ENCODE data around the gene SYT7.
"Not testable (repeated sequence)": the region's sequence is repeated elsewhere in the genome, so short reads cannot be mapped to it uniquely, and the experiment has no call there.

SYT7 gene

DNA sequence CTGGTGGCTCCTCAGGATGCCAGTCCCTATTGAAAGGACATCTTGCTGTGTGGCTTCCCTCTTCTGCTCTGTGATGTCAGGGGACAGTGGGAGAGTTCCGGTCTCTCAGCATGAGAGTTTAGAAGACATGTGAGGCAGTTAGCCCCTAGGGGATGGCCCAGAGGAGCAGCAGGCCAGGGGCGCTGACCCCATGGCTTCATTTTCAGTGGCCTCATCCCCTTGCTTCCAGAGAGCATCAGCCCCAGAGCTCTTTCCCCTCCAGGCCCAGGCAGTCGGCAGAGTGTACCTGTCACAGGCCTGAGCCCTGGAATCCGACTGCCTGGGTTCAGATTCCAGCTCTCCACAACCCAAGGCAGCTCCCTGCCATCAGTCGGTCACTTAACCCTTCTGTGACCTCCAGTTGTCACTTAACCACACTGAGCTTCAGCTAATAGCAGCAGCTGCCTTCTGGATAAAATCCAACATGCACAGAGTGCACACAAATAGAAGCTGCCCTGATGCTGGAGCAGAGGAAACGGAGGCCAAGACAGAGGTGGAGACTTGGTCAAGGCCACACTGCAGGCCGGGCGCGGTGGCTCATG, 86.4 kb downstream of the SYT7 start:
- no peak for DNase-seq

DNA sequence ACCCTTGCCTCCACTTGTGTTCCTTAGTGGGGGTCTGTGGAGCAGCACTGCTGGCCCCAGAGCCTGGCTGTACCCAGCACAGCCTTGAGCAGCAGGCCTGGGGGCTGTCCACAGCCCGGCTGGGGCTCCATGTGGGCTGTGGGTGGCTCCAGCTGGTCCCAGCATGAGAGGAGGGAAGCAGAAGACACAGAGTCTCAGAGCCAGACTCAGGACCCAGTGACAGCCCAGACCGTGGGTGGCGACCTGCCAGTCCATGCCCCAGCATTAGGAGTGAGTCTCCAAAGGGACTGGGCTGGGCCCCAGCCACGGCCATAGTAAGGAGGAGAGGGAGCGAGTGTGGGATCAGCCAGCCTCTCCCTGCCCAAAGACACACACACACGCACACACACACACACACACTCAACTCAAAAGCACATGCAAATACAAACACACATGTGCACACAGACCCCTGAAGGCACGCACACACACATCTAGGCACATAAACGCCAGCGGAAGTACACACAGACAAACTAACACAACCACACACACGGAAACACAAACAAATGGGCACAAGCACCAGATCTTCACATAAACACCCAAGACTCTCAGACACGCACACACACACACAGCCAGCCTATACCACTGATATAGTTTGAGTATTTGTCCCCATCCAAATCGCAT, 89.0 kb downstream of the SYT7 start:
- no peak for DNase-seq

DNA sequence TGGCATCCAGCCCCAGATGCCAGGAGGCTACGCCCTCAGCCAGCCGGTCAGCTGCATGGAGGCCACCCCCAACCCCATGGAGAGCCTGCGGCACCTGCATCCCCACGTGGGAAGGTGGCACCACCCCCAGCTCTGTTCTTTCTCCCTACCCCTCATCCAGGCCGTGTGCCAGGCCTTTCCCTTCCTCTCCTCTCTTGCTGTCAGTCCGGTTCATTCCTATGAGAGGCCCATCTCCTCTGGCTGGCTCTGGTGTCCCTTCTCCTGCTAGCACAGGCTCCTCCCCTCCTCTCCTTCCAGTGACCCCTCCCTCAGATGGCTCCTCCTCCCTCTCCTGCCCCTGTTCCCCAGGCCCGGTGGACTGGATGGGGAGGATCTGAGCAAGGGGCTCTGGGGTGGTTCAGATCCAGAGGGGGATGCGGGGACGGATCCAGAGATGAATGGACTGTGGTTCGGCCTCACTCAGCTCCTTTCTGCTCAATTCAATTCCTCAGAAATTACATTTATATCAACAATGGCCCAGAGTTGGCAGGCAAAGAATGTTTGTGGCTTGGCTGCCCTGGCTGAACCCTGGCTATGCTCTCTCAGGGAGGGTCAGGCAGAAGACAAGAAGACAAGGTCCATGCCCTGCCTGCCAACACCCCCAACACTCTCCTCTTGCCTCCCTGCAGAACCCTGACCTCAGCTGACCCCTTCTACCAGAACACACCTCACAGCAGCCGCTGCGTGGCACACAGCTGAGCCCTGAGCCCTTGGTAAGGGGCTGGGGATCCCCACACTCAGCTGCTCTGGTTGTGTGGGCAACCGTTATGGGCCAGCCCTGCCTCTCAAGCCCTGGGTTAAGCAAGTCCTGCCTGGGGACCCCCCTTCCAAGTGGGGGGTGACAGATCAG, 90.8 kb downstream of the SYT7 start:
- no peak for DNase-seq

DNA sequence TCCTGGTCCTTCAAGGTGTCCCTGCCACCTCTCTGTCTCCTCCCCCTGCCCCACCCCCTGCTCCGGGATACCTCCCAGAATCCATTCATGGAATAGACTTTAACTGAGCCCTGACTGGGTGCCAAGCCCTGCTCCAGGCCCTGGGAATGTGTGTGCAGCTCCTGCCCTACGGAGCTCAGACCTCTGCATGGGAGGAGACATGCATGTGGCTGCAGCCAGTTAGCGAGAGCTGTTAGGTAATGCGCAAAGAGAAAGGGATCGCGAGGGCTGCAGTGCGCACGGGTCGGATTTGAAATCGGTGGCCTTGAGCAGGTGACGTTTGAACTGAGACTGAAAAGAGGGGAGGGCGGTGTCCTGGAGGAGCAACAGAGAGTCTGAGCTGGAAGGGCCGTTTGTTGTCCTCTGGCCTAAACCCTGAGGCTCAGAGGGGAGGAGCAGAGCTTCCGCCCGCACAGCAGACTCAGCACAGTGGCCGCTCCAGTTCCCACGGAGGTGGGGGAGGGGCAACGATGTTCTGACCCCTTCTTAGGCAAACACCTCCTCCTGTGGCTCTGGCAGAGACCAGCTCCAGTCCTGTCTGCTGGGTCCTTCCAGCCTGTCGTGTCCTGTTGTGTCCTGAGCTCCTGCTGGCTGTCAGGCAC, 92.1 kb downstream of the SYT7 start:
- no peak for DNase-seq

DNA sequence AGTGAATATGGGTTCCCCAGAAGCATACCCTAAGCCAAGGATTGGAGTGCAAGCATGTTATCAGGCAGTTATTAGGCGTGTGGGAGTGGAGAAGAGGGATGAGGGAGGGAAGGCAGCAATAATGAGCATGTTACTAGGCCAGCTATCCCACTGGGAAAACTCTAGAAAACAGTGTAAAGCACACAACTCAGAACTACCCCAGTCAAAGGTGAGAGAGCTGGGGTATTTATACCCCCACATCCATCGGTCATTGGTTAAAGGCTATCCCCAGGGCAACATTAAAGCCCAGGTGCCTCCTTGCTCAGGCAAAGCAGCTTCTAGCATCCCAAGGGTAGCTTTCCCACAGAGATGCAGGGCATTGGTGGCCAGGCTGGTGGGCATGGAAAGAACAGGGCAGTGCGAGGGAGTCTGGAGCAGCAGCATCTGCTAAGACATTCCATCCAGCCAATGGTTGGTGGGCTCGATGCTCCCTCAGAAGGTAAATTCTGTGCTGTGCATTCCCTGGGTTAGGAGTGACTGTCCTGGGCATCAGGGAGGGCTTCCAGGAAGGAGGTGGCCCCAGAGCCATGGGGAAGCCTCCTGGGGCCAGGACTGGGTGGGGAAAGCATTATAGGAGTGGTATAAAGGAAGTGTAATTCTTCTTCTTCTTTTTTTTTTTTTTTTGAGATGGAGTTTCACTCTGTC, 93.4 kb downstream of the SYT7 start:
- no peak for DNase-seq

DNA sequence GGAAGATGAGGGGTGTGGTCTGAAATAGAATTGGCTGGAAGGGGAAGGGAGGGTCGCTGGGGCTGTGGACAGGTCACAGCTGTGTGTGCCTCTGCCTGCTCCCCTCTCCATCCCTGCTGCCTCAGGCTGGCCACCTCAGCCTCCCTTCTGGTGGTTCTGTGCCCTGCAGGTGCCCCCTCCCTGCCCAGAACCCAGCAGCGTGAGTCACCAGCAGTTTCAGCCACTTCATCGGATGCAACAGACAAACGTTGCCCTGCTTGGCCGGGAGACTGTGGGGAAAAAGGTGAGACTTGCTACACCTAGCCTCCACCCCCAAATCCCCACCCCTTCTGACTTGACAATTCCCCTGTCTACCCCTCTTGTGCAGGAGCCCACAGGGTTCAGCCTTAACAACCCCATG, 94.1 kb downstream of the SYT7 start:
- no peak for DNase-seq

DNA sequence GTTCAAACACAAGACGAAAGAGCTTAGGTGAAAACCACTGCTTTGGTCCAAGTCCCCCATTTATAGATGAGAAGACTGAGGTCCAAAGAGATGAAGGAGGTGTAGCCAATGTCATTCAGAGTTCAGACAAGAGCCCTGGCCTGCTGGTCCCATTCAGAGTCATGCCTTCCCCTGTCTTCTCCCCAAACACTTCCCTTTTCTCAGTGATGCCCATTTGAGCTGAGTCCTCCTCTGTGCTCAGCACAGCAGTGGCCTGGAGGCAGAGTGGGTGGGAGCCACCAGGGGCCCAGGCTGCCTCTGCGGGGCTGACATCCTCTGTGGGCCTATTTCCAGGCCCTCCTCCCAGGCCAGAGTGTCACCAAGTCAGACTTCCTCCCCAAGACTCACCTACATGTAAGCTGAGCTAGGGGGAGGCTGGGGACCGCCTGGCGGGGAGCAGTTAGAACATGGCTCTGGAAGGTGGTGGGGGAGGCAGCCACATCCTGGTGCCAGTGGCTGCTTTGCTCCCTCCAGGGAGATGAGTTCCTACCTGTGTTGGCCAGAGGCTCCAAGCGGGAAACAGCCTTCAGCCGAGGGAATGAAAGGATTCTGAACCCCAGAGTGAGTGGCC, 94.8 kb downstream of the SYT7 start:
- DNase-seq: no peak

DNA sequence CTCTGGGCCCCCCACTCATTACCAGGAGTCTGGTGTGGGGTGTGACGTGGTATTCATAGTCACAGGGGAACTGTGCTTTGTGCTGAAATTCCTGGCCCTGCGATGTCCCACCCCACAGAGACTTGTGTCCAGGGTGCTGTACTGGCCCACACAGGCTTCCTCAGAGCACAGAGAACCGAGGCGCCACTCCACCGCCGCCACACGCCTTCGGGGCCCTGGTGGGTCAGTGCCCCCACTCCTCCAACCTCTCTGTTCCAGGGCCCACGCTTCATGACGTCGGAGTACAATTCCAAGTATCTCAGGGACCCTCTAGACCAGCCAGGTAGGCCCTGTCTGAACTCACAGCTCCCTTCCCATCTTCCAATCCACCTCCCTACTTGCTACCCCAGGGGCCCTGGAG, 95.8 kb downstream of the SYT7 start:
- DNase-seq: no peak

DNA sequence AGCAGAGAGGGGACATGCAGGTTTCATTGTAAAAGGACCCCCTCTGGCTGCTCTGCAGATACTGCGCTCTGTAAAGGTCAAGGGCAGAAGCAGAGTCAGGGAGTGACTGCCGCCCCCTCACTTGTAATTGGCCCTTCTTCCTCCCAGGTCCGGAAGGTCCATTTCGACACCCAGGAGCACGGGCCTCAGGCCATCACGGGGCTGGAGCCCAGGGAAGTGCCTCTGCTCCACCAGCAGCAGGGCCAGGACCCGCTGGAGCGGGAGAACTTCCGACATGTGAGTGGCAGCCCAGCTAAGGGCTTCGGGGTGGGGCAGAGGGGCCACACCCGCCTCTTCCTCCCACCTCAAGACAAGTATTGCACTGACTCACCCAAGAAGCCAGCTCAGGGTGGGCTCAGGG, 96.3 kb downstream of the SYT7 start:
- DNase-seq: no peak

DNA sequence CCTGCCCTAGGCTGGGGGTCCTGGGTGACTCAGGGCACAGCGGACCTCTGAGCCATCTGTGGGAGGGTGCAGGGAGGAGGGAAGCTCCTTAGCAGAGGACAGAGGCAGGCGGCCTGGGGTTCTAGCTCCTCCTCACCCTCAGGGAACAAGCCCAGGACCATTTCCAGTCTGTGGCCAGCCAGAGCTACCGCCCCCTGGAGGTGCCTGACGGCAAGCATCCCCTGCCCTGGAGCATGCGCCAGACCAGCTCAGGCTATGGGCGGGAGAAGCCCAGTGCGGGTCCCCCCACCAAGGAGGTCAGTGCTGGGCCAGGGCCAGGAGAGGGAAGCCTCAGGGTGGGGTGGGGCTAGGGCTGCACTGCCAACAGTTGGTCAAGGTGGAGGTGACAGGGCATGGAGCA, 98.4 kb downstream of the SYT7 start:
- no peak for DNase-seq

DNA sequence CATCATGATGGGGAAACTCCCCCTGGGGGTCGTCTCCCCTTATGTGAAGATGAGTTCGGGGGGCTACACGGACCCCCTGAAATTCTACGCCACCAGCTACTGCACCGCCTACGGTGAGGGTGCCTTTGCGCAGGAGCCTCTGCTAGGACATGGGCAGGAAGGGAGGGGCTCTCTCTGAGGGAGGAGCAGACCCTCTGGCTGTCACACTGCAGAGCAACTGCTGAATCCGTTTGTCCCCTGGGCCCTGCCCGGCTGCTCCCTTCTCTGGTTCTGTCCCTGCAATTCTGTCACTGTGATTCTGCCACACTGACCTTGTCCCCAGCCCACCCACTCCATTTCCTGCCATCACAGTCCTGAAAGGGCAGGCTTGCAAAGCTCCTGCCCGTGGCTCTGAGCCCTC, 99.1 kb downstream of the SYT7 start:
- no peak for DNase-seq

DNA sequence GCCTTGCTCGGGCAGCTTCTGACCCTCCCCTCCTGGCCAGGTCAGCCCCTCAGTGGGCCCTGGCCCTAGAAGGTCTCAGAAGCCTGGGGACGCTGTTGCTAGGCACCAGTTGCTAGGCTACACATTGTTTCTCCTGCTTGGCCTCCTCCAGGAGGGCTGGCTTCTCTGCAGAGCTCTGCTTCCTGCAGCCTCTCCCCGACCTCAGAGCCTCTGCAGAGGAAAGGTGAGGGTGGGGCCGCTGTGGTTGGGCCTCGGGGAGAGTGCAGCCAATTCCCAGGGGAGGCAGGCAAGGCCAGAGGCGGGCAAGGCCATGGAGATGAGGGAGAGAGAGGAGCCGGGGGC, 99.9 kb downstream of the SYT7 start:
- no peak for DNase-seq

DNA sequence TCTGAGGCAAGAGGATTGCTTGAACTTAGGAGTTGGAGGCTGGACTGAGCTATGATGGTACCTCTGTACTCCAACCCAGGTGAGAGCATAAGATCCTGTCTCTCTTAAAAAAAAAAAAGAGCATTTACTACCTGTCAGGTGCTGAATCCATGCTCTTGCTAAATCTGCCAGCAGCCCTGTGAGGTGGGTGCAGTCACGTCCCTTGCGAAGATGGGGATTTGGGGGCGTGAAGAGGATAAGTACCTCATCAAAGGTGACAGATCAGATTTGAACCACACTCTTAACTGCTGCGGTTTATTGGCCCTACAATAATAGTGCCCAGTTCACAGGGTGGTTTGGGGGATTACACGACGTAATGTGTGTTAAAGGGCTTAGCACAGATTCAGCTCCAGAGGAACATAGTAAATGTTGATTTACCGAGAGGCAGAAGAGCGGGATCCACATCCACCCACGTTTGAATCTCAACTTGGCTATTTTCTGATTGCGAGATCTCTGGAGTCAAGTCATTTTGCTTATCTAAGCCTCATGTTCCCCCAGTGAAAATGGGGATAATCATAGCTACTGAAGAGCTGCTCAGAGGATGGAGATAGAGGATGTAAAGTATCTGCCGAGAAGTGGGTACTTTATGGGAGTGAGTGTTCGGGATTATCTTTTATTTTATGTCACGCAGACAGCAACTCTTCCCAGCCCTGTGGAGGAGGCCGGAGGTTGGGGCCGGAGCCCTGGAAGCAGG, 100.4 kb downstream of the SYT7 start:
- no peak for DNase-seq

DNA sequence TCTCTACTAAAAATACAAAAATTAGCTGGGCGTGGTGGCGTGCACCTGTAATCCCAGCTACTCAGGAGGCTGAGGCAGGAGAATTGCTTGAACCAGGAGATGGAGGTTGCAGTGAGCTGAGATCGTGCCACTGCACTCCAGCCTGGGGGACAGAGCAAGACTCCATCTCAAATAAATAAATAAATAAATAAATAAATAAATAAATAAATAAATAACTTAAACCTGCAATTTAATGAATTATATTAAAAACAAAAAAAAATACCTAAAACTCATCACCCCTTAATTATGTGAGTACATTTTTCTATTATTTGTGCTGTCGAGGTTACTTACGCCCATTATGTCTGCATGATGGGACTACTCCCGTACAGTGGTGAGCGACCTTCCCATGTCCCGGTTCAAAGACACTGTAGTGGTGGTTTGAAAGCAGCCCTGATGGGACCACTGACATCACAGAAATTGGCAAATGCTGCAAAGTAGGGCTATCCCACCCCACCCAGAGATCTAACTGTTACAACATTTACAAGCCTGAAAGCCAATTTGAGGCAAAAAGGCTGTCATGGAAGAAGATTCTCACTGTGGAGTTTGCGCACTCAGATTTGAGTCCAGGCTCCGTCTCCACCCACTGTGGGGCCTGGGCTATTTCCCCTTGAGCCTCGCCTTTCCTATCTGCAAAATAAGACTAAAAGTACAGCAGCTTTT, 101.4 kb downstream of the SYT7 start:
- not testable (repeated sequence) for DNase-seq

DNA sequence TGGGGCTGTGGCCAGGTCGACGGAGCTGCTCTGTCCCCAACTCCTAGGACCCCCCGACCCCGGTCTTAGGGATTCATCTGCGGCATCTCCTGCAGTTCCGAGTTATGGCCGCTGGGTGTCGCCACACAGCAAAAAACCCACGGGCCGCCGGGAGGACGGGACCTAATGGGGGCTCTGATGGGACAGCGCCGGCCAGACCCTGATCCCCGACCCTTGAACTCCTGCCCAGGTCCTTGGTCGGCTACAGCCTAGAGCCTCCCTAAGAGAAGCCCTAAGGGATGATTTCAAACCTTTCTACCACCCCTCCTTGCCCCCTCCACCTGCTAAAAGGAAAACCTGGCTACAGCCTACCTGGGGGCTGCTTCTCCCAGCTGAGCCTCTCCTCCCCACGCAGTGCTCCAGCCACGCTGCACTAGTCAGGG, 103.1 kb downstream of the SYT7 start:
- DNase-seq: peak; percentile 38

DNA sequence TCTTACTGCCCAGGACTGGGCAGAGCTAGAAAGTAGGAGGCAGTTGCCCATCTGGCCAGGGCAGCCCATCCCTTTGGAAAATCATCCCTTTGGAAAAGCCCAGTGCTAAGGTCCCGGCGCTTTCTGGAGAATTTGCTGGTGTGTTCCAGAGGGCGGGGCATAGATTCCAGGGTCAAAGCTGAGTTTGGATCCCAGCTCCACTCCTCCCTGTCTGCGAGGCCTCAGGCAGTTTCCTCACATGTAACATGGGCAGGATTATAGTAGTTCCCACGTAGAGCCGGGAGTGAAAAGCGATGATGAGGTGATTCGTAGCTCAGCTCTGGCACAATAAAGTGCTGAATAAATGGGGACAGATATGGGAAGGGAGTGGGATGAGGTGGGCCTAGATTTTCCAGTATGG, 103.8 kb downstream of the SYT7 start:
- no peak for DNase-seq

DNA sequence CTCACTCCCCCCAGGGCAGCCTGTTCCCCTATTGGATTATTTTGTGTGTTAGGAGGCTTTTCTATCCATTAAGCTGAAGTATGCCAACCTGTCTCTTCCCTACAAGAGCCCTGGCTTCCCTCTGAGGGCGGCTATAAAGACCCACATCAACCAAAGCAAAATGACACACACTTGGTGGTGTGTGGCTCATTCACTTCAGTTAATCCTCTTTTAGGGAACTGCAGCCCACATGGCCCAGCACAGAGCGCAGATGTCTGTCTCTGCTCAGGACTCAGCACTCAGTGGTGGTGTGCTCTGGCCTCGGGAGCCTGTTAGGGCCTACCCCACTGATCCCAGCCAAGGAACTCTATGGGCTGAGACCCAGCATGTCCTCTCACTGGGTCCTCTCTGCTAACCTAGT, 104.5 kb downstream of the SYT7 start:
- DNase-seq: no peak

DNA sequence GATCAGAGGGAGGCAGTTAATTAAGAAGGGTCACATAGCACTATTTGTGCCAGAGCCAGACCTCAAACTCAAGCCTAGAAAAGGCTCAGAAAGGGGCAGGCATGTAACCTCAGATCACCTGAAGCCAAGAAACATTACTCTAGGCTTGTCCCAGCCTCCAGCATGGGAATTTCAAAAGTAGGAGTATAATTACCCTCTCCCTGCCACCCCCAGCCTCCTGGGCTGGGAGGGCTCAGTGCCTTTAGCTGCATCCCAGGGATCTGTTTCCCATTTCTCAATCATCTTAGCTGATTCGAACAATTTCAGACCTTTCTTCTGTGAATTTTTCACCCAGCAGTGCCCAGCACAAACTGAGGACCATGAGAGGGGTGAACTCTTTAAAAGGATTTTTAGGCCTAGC, 105.4 kb downstream of the SYT7 start:
- no peak for DNase-seq

DNA sequence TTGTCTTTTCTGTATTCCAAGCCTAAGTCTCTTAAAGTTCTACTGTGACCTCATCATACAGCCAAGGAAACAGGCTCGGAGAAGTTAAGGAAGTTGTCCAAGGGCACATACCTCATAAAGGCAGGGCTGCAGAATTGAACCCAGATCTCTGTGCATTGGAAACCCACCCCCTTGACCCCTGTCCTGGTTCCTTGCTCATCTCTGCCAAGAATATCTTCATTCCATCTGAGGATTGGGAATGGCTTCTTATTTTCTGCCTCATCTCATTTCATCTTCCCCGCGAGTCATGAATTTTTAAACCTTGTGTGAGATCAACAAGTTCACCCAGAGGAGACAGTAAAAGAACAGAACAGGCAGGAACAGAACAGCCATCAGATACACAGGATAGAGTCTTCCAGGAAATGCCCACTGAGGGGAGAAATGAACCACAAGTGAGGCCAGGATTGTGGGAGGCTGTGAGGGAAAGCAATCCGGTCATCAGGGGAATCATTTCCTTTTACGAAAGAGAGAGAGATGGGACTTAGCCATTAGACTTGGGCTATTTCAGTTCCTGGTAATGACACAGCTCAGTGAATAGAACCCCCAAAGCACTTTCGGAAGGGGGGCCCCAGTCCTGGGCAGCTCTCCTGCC, 106.7 kb downstream of the SYT7 start:
- DNase-seq: no peak

DNA sequence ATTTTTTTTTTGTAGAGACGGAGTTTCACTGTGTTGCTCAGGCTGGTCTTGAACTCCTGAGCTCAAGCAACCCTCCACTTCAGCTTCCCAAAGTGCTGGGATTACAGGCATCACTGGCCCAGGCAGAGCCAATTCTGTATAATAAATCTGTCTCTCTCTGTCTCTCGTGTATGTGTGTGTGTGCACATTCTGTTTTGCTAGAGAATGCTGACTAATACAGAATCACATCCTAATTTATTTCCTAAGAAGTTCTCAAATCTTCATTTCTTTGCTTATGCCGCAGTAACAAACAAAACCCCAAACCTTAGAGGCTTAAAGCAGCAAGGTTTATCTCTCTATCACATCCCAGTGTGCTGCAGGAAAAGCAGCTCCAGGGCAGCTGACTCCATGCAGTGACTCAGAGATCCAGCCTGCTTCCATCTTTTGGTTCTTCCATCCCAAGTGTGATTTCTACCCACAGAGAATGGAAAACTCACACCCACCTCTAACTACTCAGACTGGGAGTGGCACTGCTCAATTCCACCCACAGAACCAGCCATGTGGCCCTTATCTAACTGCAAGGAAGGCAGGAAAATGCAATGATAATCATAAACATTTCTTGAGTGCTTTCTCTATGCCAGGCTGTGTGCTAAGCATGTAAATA, 107.4 kb downstream of the SYT7 start:
- no peak for DNase-seq
